GM18499 (cell line): ENCODE data around the gene RSBN1.
A peak's percentile ranks its signal among the peaks of the same experiment; 100 is the strongest.
"Not testable (repeated sequence)": the region's sequence is repeated elsewhere in the genome, so short reads cannot be mapped to it uniquely, and the experiment has no call there.

Experiments used
- ATAC-seq: cut with Tn5 transposase; IDR thresholded peaks from one replicate; pipeline ENCODE4 v1.9.1; 2021; ENCODE audit warnings: moderate number of reproducible peaks; ENCODE audit not compliant: insufficient read depth, unreplicated experiment

Gene RSBN1

DNA sequence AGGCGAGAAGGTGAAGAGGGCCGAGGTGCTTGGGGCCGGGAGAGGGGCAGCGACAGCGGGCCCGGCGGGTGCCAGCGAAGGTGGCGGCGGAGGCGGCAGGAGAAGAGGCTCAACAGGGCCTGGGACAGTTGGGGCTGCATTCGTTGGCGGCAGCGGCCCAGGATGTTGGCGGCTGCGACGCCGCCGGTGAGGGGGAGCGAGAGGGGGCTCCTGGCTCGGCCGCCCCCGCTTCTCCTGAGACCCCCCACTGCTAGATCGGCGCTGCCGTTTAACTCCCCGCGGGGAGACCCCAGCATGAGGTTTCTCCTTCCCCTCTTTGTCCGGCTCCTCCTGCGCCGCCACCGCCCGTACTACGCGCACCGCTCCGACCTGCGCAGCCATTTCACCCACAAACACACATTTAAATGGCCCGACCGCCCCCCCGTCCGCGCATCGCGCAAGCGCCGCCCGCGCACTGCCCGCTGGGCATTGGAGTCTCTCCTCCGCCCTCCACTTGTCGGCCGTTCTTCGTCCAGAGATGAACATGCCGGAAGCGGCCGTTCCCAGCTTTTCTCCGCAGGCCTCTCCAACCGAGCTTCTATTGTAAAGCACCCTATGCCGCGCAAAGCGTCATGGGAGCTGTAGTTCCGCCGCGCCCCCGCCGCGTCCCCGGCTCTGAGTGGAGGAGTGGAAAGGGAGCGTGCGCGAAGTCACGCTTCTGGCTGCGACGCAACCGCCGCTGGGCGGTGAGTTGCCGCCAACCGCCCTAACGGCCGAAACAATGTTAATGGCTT, at the start of gene RSBN1:
RSBN1 (minus strand) TSS at position 589 of the 773 bp plus-strand sequence; CDS start at position 525, 64 bp downstream.
- peak; percentile 88 for ATAC-seq

DNA sequence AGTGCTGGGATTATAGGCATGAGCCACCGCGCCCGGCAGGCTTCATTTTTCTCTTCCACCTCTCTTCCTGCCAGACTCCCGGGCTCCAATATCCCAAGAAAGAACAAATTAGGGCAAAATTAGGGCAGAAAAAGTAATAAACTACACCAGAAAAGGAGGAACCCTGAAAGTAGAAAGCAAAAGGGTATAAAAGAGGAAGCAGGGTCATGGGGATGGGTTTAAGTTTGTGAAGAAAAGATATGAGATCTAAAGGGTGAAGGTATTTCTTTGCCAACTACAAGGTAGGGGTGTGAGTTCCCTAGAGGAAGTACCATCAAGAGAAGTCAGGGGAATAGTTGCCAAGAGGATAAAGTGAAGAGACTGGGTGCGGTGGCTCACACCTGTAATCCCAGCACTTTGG, 49.4 kb upstream of the RSBN1 start:
- ATAC-seq: no peak

DNA sequence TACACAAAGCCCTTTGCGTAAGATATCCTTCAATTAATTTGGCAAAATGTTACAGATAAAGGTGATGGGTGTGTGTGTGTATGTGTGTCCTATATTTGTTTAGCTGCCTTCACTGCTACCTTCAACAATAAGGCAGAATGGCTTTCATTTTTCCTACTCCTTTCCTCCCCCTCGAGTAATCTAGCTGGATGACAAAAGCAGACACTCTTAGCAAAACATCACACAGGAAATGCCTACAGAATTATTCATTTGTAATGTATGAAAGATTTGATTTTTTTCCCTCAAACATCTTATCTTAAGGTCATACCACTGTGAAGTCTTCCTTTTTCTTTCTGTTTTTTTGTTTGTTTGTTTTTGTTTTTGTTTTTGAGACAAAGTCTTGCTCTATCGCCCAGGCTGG, 48.6 kb upstream of the RSBN1 start:
- no peak for ATAC-seq

DNA sequence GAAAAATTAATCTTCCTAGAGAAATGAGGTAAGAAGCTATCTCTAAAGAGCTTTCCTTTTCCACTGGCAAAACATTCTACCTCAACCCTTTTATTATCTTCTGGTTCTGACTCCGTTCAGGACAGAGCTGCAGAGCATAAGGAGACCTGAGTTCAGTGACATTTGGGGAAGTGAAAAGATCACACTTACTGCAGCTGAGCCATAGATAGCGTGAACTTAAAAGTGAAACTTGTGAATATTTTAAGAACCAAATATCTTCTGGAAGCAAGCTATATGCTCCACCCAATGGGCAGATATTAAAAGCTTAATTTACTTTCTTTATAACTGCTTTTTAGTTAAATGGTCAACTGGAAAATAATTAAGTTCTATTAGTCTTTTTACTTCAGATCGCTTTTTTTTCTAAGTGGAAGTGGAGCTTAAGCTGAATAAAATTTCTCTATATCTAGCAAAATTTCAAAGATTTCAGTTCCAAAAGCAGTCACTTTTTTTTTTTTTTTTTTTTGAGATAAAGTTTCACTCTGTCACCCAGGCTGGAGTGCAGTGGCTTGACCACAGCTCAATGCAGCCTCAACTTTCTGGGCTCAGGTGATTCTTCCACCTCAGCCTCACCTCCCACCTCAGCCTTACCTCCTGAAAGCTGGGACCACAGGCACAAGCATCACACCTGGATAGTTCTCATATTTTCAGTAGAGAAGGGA, 47.4 kb upstream of the RSBN1 start:
- peak; percentile 86 for ATAC-seq

DNA sequence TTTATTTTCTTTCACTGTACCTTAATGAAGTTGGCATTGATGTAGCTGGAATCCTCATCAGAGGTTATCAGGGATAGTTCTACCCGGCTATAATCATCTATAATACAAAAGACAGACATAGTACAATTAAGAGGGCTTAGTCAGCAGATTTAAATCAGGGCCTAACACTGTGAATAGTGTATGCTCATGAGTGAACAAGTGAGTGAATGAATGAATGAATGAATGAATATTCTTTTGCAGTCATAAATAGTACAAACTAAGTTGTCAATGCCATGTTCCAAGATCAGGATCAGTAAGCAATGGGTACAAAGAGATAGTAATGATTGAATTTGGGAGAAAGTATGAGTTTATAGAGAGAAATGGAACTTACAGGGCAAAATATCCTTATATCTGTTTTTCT, 46.7 kb upstream of the RSBN1 start:
- no peak for ATAC-seq

DNA sequence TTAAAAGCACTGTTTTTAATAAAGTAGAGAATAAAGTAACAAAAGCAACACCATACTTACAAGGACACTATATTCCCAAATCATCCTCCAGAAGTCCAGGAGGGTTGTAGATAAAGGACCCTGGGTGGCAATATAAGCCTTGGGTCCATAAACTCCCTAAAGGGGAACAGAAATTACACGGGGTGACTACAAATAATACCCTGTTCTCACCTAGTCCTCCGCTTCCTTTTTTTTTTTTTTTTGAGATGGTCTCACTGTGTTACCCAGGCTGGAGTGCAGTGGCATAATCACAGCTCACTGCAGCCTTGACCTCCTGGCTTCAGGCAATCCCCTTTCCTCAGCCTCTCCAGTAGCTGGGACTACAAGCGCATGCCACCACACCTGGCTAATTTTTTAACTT, 46.1 kb upstream of the RSBN1 start:
- no peak for ATAC-seq

DNA sequence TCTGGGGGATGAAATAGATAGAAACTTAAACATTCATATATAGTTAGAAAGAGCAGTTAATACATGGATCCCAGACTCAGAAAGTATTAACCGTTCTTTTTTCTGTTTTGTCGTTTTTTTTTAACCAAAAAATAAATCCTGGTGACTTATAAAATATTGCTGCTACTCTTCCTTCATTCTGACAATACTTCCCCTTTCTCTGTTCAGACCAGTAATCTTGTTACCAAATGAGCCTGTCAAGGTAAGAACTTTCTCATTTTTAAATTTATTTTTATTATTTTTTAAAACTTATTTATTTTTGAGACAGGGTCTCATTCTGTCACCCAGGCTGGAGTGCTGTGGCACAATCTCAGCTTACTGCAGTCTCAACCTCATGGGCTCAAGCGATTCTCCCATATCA, 45.5 kb upstream of the RSBN1 start:
- no peak for ATAC-seq

DNA sequence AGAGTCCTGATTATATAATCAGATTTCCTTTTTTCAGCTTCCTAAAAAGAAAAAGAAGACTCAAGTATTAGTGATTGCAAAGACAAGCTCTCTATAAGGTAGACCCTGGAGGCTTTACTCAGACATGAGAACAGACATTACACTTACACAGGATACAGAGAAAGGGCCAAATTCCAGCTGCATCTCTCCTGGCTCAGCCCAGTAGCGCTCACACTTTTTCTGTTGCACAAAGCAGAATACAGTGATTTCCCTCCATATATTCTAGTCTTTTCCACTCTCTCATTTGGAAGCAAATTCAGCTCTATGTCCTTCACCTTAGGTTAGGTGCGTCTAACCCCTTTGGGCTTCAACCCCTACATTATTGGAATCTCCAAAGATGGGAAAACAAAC, 44.1 kb upstream of the RSBN1 start:
- ATAC-seq: no peak

DNA sequence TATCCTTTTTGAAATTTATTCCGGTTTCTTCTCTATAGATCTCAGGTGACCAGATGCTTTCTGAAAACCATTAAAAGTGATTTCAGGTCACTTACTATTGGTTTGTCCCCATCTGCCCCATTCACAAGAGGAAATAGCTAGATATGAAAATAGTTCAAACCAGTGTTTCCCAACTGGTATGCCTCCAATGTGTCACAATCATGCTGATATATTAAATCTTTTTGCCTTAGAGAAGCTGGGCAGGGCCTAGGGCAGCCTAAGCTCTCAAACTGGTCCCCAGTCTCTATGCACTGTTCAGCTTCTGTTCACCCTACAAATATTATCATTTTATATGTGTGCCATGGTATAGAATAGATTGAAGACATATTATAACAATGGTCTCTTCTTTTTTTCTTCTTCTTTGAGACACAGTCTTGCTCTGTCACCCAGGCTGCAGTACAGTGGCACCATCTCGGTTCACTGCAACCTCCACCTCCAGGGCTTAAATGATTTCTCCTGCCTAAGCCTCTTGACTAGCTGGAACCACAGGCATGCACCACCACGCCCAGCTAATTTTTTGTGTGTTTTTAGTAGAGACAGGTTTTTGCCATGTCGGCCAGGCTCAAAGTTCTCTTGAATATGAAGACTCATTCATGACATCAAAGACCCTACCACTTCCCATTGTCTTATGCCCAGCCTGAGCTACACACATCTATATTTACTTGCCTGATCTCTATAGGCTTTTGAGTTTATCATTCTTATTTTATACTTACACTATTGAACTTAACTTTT, 43.5 kb upstream of the RSBN1 start:
- no peak for ATAC-seq

DNA sequence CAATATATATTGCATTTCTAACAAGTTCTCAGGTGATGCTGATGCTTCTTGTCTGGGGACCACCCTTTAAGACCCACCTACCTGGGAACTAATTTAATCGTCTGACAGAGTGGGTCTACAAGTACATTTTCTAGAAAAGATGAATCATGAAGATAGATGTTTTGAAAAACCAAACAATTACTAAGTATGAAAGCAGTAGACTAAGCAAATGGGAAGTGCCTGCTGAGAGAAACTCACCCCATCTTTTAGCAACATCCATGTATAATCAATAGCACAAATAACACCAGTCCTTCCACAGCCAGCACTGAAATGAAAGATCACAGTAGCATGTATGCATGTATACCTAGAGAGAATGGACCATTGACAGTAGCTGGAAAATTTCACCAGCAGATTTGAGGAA, 42.0 kb upstream of the RSBN1 start:
- no peak for ATAC-seq

DNA sequence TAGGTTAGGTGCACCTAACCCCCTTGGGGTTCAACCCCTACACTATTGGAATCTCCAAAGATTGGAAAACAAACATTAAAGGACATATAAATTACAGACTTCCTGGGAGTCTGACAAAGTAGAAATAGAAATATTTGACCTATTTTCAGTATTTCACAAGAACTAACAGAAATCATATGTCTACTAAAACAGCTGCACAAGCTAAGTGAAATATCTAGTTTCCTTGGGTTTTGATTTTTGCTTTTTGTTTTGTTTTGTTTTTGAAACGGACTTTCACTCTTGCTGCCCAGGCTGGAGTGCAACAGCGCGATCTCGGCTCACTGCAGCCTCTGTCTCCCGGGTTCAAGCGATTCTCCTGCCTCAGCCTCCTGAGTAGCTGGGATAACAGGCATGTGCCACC, 40.4 kb upstream of the RSBN1 start:
- ATAC-seq: not testable (repeated sequence)

DNA sequence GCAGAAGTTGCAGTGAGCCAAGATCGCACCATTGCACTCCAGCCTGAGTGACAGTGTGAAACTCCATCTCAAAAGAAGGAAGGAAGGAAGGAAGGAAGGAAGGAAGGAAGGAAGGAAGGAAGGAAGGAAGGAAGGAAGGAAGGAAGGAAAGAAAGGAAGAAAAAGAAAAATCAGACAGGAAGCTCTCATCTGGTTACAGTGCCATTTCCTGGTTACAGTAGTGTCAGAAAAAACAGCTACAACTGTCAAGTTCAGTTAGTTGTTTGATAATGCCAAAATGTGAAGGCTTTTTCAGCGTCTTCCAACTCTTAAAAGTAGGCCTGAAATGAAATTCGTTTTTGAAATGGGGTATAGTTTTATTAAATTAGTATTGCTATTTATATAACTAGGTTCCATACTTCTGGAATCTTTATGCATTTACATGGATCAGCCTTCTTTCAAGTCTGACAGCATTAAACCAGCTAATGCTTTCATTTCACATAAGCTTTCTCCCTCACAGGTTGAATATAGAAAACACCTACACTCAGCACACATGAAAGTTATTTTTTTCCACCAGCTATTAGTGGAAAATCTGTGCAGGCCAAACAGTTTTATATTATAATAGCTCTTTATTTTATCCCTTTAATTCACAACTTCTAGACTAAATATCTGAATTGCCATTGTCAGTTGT, 38.0 kb upstream of the RSBN1 start:
- no peak for ATAC-seq

DNA sequence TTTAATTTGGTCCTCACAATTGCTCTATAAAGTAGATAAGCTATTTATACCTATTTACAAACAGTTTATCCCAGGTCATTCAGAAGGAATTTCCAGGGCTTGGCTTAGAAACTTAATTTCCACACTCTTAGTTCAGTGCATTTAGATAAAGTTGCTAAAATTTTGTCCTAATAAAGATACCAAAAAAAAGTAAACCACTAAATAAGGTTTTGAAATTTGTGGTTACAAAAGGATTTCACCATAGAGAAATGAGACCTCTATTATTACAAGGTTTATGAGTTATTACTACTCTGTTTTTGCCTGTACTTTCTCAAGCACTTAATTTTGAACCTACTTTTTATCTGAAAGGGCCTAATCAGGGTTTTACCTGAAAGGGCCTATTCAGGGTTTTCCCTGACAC, 36.8 kb upstream of the RSBN1 start:
- no peak for ATAC-seq

DNA sequence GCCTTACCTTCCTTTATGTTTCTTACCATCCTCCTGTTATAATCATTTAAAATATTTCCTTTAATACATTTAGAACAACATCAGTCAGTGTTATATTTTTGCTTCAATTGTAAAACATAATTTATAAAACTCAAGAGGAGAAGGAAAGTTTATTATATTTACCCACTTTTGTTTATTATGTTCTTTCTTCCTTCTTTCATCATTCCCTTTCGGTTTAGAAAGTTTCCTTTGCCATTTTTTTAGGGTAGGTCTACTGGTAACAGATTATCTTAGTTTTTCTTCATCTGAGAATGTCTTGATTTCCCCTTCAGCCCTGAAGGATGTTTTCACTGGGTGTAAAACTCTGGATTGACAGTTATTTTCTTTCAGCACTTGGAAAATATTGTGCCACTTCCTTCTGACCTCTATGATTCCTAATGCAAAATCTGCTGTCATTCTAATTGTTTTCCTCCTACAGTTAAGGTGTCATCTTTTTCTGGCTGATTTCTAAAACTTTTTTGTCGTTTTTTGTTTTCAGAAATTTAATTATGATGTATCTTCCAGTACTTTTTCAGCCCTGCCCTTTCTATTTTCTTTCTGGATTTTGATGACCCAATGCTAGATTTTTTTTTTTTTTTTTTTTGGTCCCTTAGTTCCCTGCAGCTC, 34.2 kb upstream of the RSBN1 start:
- ATAC-seq: no peak

DNA sequence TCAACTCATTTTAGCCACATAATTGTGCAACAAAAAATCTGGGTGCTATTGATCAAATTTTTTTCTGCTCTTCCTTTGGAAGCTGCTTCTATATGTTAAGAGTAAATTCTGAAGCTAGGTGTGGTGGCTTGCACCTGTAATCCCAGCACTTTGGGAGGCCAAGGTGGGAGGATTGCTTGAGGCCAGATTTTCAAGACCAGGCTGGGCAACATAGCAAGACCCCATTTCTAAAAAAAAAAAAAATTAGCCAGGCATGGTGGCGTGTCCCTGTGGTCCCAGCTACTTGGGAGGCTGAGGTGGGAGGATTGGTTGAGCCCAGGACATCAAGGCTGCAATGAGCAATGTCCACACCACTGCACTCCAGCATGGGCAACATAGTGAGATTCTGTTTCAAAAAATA, 24.3 kb upstream of the RSBN1 start:
- ATAC-seq: no peak

DNA sequence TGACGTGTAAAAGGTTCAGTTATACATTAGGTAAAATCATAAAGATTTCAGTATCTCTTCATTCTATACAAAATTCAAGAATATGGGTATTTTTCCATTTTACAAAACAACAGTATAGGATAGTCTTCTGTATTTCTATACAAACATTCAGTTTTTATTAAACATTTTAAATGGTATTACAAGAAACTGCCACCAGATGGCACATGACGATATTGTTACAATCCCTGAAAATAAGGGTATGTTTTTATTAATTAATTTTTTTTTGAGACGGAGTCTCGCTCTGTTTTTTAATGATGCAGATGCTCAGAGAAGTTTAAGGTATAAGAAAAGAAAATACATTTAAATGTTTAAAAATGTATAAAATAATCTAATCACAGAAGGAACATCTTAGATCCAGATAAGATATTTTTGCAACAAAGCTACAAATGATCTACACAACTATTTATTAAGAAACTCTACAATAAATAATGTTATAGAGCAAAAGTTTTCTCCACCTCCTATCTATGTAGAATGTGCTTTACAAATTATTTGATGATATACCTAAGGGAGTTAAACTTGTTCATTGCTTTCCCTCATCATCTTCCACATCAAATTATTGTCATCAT, 23.5 kb upstream of the RSBN1 start:
- no peak for ATAC-seq

DNA sequence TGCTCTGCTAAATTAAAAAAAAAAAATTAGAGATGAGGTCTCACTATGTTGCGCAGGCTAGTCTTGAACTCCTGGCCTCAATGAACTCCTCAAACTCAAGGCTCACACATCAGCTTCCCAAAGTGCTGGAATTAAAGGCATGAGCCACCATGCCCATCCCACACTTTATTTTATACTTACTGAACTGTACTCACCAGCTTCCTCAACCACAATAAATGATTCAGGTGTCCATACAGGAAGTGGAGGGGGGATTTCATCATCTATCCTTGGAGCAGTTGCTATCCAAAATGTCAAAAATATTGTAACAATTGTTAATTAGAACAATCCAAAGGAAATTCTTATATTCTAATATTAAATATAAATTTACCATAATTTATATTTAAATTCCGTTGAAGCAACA, 22.4 kb upstream of the RSBN1 start:
- ATAC-seq: no peak

DNA sequence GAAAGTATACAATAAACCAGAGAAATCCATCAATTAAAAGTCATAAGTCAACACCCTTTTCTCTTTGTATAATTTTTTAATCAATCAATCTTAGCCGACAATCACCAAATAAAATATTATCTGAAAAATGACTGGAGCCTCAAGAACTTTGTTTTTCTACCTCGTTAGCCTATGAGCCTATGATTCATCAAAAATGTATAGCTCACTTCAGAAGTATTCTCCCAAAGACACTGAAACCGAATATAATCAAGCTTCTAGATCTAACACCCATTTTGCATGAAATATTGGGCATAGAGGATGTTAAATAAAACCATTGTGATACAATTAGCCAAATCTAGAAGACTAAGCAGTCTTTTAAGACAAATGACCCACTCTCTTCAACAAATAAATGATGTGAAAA, 17.8 kb upstream of the RSBN1 start:
- no peak for ATAC-seq

DNA sequence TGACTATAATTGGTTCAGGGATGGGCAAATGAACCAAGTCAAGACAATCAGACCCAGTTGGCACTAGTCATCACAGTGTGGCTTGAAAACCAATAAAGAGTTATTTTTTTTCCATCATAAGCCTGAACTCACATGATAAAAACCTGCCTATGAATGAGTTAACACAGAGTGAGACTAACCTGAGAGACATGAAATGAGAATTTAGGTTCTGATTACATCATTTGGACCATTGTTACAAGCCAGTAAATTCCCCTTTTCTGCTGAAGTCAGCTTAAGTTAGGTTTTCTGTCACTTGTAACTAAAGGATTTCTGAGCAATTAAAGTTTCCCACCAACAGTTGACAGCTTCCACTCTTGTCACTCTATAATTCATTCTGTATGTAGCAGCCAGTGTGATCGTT, 9.6 kb upstream of the RSBN1 start:
- ATAC-seq: no peak

DNA sequence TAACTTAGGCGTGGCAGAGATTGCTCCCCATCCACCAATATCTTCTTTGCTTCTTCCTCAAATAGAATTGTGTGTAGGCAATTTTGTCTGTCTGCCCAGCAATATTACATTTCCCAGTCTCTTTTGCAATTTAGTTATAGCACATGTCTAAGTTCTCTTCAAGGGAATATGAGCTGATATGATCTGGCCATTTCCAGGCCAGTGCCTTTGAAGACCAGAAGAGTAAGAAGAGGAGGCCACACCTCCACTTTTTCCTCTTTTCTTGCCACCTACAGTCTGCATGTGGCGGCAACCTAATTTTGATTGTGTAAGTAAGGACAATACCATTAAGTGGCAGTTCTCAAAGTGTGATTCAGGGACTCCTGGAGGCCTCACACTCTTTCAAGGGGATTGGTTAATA, 6.3 kb upstream of the RSBN1 start:
- ATAC-seq: no peak
